Left lung (tissue), 14 donors: ENCODE data around the gene FAM50B. TPM values are rescaled to one million over a fixed set of nuclear protein-coding genes. Genes with fewer than 3 reads are reported as not detected.

Source experiments
- ATAC-seq: fragments of 200-7000 bp; cut with Tn5 transposase; one replicate; pipeline ENCODE4 v1.9.1; 2020; ENCODE audit warnings: moderate library complexity
- DNase-seq, 4 donors: peaks; one replicate each; pipeline ENCODE4 v3.0.0-alpha.2; 2013 to 2020
- H3K27ac ChIP-seq, 2 donors: fragments of 200-600 bp; sonication (generic) in 1 of 2; one replicate each; pipeline versions ENCODE4 v1.5.0 to v1.8.0; 2020 to 2021
- H3K27me3 ChIP-seq, 2 donors: fragments of 200-600 bp; sonication (generic) in 1 of 2; one replicate each; pipeline versions ENCODE4 v1.5.0 to v1.8.0; 2020 to 2021
- H3K36me3 ChIP-seq, 2 donors: fragments of 200-600 bp; sonication (generic) in 1 of 2; one replicate each; pipeline versions ENCODE4 v1.5.0 to v1.8.0; 2020 to 2021
- H3K4me1 ChIP-seq, 2 donors: fragments of 200-600 bp; one replicate each; pipeline ENCODE4 v1.8.0; 2021
- H3K4me3 ChIP-seq, 2 donors: fragments of 200-600 bp; sonication (generic) in 1 of 2; one replicate each; pipeline versions ENCODE4 v1.5.0 to v1.8.0; 2020 to 2021; ENCODE audit warnings: mild to moderate bottlenecking in 1 of 2
- H3K9me3 ChIP-seq, 2 donors: fragments of 200-600 bp; sonication (generic) in 1 of 2; one replicate each; pipeline versions ENCODE4 v1.5.0 to v1.8.0; 2020 to 2021
- CTCF ChIP-seq, 2 donors: fragments of 200-600 bp; sonication (generic) in 1 of 2; IDR thresholded peaks; one replicate each; pipeline versions ENCODE4 v1.5.0 to v1.8.0; 2021; ENCODE audit warnings: antibody characterized with exemption in 2 of 2
- intact Hi-C, 2 donors: fragments of 100-400 bp; cut with DNase I; formaldehyde crosslinking; loops; one replicate each; pipeline versions ENCODE4 v1.11.2 to v1.14.2; 2022
- long read RNA-seq, 12 donors: library from polyadenylated mRNA in 2 of 12; unstranded in 2 of 12; transcript quantifications; one replicate each; pipeline ENCODE4 v2.0.0 and lab custom pipeline, GENCODE V29; 2019 to 2026
- polyA plus RNA-seq, 6 donors: library from polyadenylated mRNA; unstranded; fragments of 120-200 nt; gene quantifications; one replicate each; pipeline ENCODE4 v1.2.1, GENCODE V29; 2013; ENCODE audit not compliant: insufficient read length in 6 of 6
- total RNA-seq, 2 donors: library from RNA; stranded (reverse); fragmentation: NEBNext Ultra II Directional; extraction: Animal tissue kit (Norgen Biotek cat#: 25700); gene quantifications; one replicate each; pipeline ENCODE4 v1.2.1, GENCODE V29; 2021
- donor health status: DM: no; HTN: yes; CAD: no.
- donor health status: DM: no; HTN: no; CAD: no.

Gene FAM50B
- total RNA-seq (10 to 100 TPM; 11.6 to 12.7 TPM), polyA plus RNA-seq (10 to 100 TPM in 3 of 6 donors, 1 to 10 TPM in 3; 8.5 to 20.3 (median 10.1) TPM)
- long read RNA-seq, donor 1, transcript FAM50B-202 (1 exons, 1,935 nt) = major isoform, 26 of 31 reads
- long read RNA-seq, donor 1, transcript FAM50B-203 (2 exons, 1,643 nt) = minor isoform, 5 of 31 reads
- long read RNA-seq, donor 1, partial matches to known transcripts = 0 of 31 reads
- long read RNA-seq, donor 1, other reads (novel, unspliced or antisense) = 0 of 31 reads
- long read RNA-seq, donor 2, transcript FAM50B-203 (2 exons, 1,643 nt) = minor isoform, 7 of 18 reads
- long read RNA-seq, donor 2, transcript FAM50B-202 (1 exons, 1,935 nt) = major isoform, 11 of 18 reads
- long read RNA-seq, donor 2, partial matches to known transcripts = 0 of 18 reads
- long read RNA-seq, donor 2, other reads (novel, unspliced or antisense) = 0 of 18 reads
- long read RNA-seq, donor 3, transcript FAM50B-203 (2 exons, 1,643 nt) = minor isoform, 11 of 29 reads
- long read RNA-seq, donor 3, transcript FAM50B-202 (1 exons, 1,935 nt) = major isoform, 18 of 29 reads
- long read RNA-seq, donor 3, partial matches to known transcripts = 0 of 29 reads
- long read RNA-seq, donor 3, other reads (novel, unspliced or antisense) = 0 of 29 reads
- long read RNA-seq, donor 4, transcript FAM50B-203 (2 exons, 1,643 nt) = major isoform, 19 of 29 reads
- long read RNA-seq, donor 4, transcript FAM50B-202 (1 exons, 1,935 nt) = minor isoform, 10 of 29 reads
- long read RNA-seq, donor 4, partial matches to known transcripts = 0 of 29 reads
- long read RNA-seq, donor 4, other reads (novel, unspliced or antisense) = 0 of 29 reads
- long read RNA-seq, donor 5, transcript FAM50B-203 (2 exons, 1,643 nt) = minor isoform, 5 of 26 reads
- long read RNA-seq, donor 5, transcript FAM50B-202 (1 exons, 1,935 nt) = major isoform, 21 of 26 reads
- long read RNA-seq, donor 5, partial matches to known transcripts = 0 of 26 reads
- long read RNA-seq, donor 5, other reads (novel, unspliced or antisense) = 0 of 26 reads
- long read RNA-seq, donor 6, transcript FAM50B-202 (1 exons, 1,935 nt) = major isoform, 10 of 17 reads
- long read RNA-seq, donor 6, transcript FAM50B-203 (2 exons, 1,643 nt) = minor isoform, 7 of 17 reads
- long read RNA-seq, donor 6, partial matches to known transcripts = 0 of 17 reads
- long read RNA-seq, donor 6, other reads (novel, unspliced or antisense) = 0 of 17 reads
- long read RNA-seq, donor 7, transcript FAM50B-202 (1 exons, 1,935 nt) = major isoform, 7 of 7 reads
- long read RNA-seq, donor 7, partial matches to known transcripts = 0 of 7 reads
- long read RNA-seq, donor 7, other reads (novel, unspliced or antisense) = 0 of 7 reads
- long read RNA-seq, donor 8, transcript FAM50B-202 (1 exons, 1,935 nt) = major isoform, 27 of 33 reads
- long read RNA-seq, donor 8, transcript FAM50B-203 (2 exons, 1,643 nt) = minor isoform, 6 of 33 reads
- long read RNA-seq, donor 8, partial matches to known transcripts = 0 of 33 reads
- long read RNA-seq, donor 8, other reads (novel, unspliced or antisense) = 0 of 33 reads
- long read RNA-seq, donor 9 = 0 reads
- long read RNA-seq, donor 10, transcript FAM50B-202 (1 exons, 1,935 nt) = minor isoform, 6 of 28 reads
- long read RNA-seq, donor 10, transcript FAM50B-203 (2 exons, 1,643 nt) = major isoform, 22 of 28 reads
- long read RNA-seq, donor 10, partial matches to known transcripts = 0 of 28 reads
- long read RNA-seq, donor 10, other reads (novel, unspliced or antisense) = 0 of 28 reads
- long read RNA-seq, donor 11, transcript FAM50B-202 (1 exons, 1,935 nt) = major isoform, 33 of 41 reads
- long read RNA-seq, donor 11, transcript FAM50B-203 (2 exons, 1,643 nt) = minor isoform, 8 of 41 reads
- long read RNA-seq, donor 11, partial matches to known transcripts = 0 of 41 reads
- long read RNA-seq, donor 11, other reads (novel, unspliced or antisense) = 0 of 41 reads
- long read RNA-seq, donor 12, transcript FAM50B-203 (2 exons, 1,643 nt) = minor isoform, 6 of 22 reads
- long read RNA-seq, donor 12, transcript FAM50B-202 (1 exons, 1,935 nt) = major isoform, 16 of 22 reads
- long read RNA-seq, donor 12, partial matches to known transcripts = 0 of 22 reads
- long read RNA-seq, donor 12, other reads (novel, unspliced or antisense) = 0 of 22 reads

DNA sequence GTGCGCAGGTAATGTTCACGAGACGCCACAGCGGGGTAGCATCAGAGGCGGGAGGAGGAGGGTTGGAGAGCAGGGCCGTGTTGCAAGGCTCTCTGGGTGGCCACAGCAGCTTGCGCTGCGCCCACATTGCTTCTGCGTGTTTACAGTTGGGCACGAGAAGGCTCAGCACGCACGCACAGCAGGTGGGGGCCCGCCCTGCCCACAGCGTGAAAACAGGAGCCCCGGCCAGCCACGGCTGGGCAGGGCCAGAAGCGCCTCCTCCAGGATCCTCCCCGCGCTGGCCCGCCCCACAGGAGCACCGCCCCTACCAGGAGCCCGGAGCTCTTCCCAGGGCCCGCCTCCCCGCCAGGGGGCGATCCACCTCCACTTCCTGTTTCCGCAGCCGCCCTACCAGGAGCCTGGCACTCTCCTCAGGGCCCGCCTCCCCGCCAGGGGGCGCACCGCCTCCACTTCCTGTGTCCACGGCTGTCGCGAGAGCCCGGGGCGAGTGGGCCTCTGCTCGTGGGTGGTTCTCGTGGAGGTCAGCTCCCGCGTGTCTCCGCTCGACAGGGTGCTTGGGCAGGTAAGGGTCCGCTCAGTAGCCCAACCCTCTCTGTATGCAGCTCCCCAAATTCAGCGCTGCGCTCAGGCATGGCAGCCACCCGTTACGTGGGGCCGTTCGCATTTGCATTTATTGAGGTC, at the start of gene FAM50B:
FAM50B (plus strand) TSS at position 449 of the 681 bp plus-strand sequence. CDS start 439 bp downstream, outside the sequence.
- H3K27me3 ChIP-seq = no peaks in the 10 kb centered on the region
- peaks cover 0 to 15% of the 10 kb centered on the region in 2 donors for H3K4me1 ChIP-seq
- peak; percentile 81 to 96 for TF ChIP-seq CTCF (IDR thresholded peaks at IDR 0.05)
- no peaks in the 10 kb centered on the region for H3K9me3 ChIP-seq
- no peaks in the 10 kb centered on the region for H3K36me3 ChIP-seq
- H3K27ac ChIP-seq = peak within 1 kb of the TSS; percentile 65 to 71
- peak; percentile 84 to 96 (median 94) for DNase-seq
- ATAC-seq = peak; percentile 98
- intact Hi-C loops = no loop called here
- peak within 1 kb of the TSS; percentile 41 to 46 for H3K4me3 ChIP-seq

- Histone ChIP-seq H3K36me3 (no peaks in the 10 kb centered on the region), H3K9me3 (no peaks in the 10 kb centered on the region), H3K4me1 (peaks cover 20 to 30% of the 10 kb centered on the region in 2 donors), H3K27ac (no peak overlapping the region), H3K27me3 (no peaks in the 10 kb centered on the region), H3K4me3 (no peak overlapping the region)
- ATAC-seq (no peak), DNase-seq (no peak)
- intact Hi-C loops = no loop called here
- no peak for TF ChIP-seq CTCF (IDR thresholded peaks at IDR 0.05)
These were observed 49.5 kb upstream of the FAM50B start for GRCh38 chr6:3799719-3800118.

GRCh38 chr6:3800850-3801591, 48.2 kb upstream of the FAM50B start:
- H3K27ac ChIP-seq = peak overlapping the region in 1 of 2 donors; percentile 30

More at GRCh38 chr6:3800850-3801591, 48.2 kb upstream of the FAM50B start:
- peaks cover 20 to 30% of the 10 kb centered on the region in 2 donors for H3K4me1 ChIP-seq
- no peaks in the 10 kb centered on the region for H3K9me3 ChIP-seq
- peak; percentile 71 for ATAC-seq
- H3K27me3 ChIP-seq = no peaks in the 10 kb centered on the region
- H3K4me3 ChIP-seq = no peak overlapping the region
- intact Hi-C loops = no loop called here
- H3K36me3 ChIP-seq = no peaks in the 10 kb centered on the region
- DNase-seq = peak in 1 of 4 donors; percentile 53
- TF ChIP-seq CTCF (IDR thresholded peaks at IDR 0.05) = no peak
